ENCODE data around the gene CYP4B1. TPM values are rescaled to one million over a fixed set of nuclear protein-coding genes. Genes with fewer than 3 reads are reported as not detected.
"Not testable (repeated sequence)": the region's sequence is repeated elsewhere in the genome, so short reads cannot be mapped to it uniquely, and the experiment has no call there.

The CYP4B1 gene
- total RNA-seq, 4 donors from 2014 or later, result 578 to 1,081 (median 834) TPM

- no peaks in the 10 kb centered on the region for H3K4me1 ChIP-seq
- WGBS, 2 donors, result 70 to 78% methylated on average over 9 to 10 of the region's 10 CpGs
- no peaks in the 10 kb centered on the region for H3K27me3 ChIP-seq
- H3K36me3 ChIP-seq, result peaks cover 0 to 17% (median 0%) of the 10 kb centered on the region in 3 donors
- TF ChIP-seq CTCF (IDR thresholded peaks at IDR 0.05), result no peak
- TF ChIP-seq POLR2A (IDR thresholded peaks at IDR 0.05), result no peak
- no peak for TF ChIP-seq EP300 (IDR thresholded peaks at IDR 0.05)
- H3K4me3 ChIP-seq, result no peak overlapping the region
- H3K27ac ChIP-seq, result no peak overlapping the region
- H3K9me3 ChIP-seq, result peaks cover 0 to 14% (median 0%) of the 10 kb centered on the region in 4 donors
- DNase-seq (ENCODE audit: low spot score in 2 of 2), result no peak
Observed at GRCh38 chr1:46830665-46831322, 31.9 kb downstream of the CYP4B1 start.

GRCh38 chr1:46835469-46835868 is 36.6 kb downstream of the CYP4B1 start:
- DNase-seq (ENCODE audit: low spot score in 2 of 2); H3K9me3 ChIP-seq; H3K27ac ChIP-seq; H3K4me3 ChIP-seq; H3K27me3 ChIP-seq; H3K4me1 ChIP-seq: not testable (repeated sequence)
- peaks cover 0 to 14% (median 0%) of the 10 kb centered on the region in 3 donors for H3K36me3 ChIP-seq
- WGBS, 2 donors, result 71 to 73% methylated on average over 6 of the region's 6 CpGs

- 76 to 93% methylated on average over 8 of the region's 9 CpGs for WGBS, 2 donors
Observed at GRCh38 chr1:46846386-46846785, 47.5 kb downstream of the CYP4B1 start.

GRCh38 chr1:46857660-46858065 is 58.8 kb downstream of the CYP4B1 start:
- not testable (repeated sequence) for H3K4me1 ChIP-seq; H3K27me3 ChIP-seq; H3K4me3 ChIP-seq; DNase-seq (ENCODE audit: low spot score in 2 of 2); H3K27ac ChIP-seq
- WGBS, 2 donors, result 56 to 71% methylated on average over 8 of the region's 8 CpGs
- Histone ChIP-seq H3K9me3 (peaks cover 0 to 12% (median 0%) of the 10 kb centered on the region in 4 donors), H3K36me3 (peaks cover 0 to 11% (median 0%) of the 10 kb centered on the region in 3 donors)

More at GRCh38 chr1:46846386-46846785, 47.5 kb downstream of the CYP4B1 start:
- H3K9me3 ChIP-seq, result peaks cover 0 to 14% (median 0%) of the 10 kb centered on the region in 4 donors
- H3K4me3 ChIP-seq; H3K27ac ChIP-seq; H3K27me3 ChIP-seq; H3K4me1 ChIP-seq; DNase-seq (ENCODE audit: low spot score in 2 of 2): not testable (repeated sequence)
- peaks cover 0 to 31% (median 0%) of the 10 kb centered on the region in 3 donors for H3K36me3 ChIP-seq

GRCh38 chr1:46862348-46862747 is 63.5 kb downstream of the CYP4B1 start:
- Histone ChIP-seq H3K27ac (no peak overlapping the region), H3K4me3 (no peak overlapping the region), H3K36me3 (peaks cover 0 to 11% (median 0%) of the 10 kb centered on the region in 3 donors), H3K27me3 (no peaks in the 10 kb centered on the region), H3K9me3 (peaks cover 0 to 31% (median 2%) of the 10 kb centered on the region in 4 donors), H3K4me1 (no peaks in the 10 kb centered on the region)
- 94% methylated on average over 2 of the region's 2 CpGs for WGBS, 2 donors
- no peak for TF ChIP-seq POLR2A (IDR thresholded peaks at IDR 0.05)
- no peak for TF ChIP-seq CTCF (IDR thresholded peaks at IDR 0.05)
- TF ChIP-seq EP300 (IDR thresholded peaks at IDR 0.05), result no peak
- no peak for DNase-seq (ENCODE audit: low spot score in 2 of 2)

Other genes starting within 250 kb of the CYP4B1 start
- not detected for gene KNCN, start 247.4 kb upstream of the CYP4B1 start, total RNA-seq
- gene MKNK1, start 194.8 kb upstream of the CYP4B1 start, total RNA-seq, result 10 to 100 TPM; 52.4 to 75.0 (median 66.5) TPM
- 10 to 100 TPM; 15.1 to 22.3 (median 17.1) TPM for gene MOB3C, start 182.2 kb upstream of the CYP4B1 start, total RNA-seq
- gene ATPAF1, start 130.7 kb upstream of the CYP4B1 start, total RNA-seq, result 10 to 100 TPM; 26.3 to 38.5 (median 30.2) TPM
- not detected for gene TEX38, start 127.2 kb upstream of the CYP4B1 start, total RNA-seq
- gene EFCAB14, start 79.9 kb upstream of the CYP4B1 start, total RNA-seq, result 100 to 1,000 TPM in 2 of 4 donors, 10 to 100 TPM in 2; 81.0 to 106 (median 97.0) TPM
- under 1 TPM in 2 of 4 donors, not detected in 2; 0.30 to 0.42 TPM for gene CYP4A11, start 142.4 kb downstream of the CYP4B1 start, total RNA-seq
- 10 to 100 TPM; 40.6 to 49.5 (median 41.5) TPM for gene CYP4X1, start 224.6 kb downstream of the CYP4B1 start, total RNA-seq

Measured in tibial nerve (tissue), 4 donors.